K562 (cell line): ENCODE results near the gene ZNF487. TPM values are rescaled to one million over a fixed set of nuclear protein-coding genes. Genes with fewer than 3 reads are reported as not detected.

ENCODE experiments used
- ATAC-seq: fragments of 200-7000 bp; cut with Tn5 transposase; 3 replicates; pipeline ENCODE4 v1.9.1; 2020; ENCODE audit warnings: moderate library complexity
- BruUV-seq: library from RNA; stranded (reverse); fragments of 400-500 nt; replicated peaks from 2 replicates; lab custom pipeline; 2021; lab: Mats Ljungman, UMichigan
- CTCF ChIA-PET: fragments of 300-600 bp; formaldehyde crosslinking; extraction: SDS; loops from one replicate; lab custom pipeline; 2021; ENCODE audit warnings: low intra/inter-chr PET ratio; lab: Yijun Ruan, JAX
- POLR2A ChIA-PET: fragments of 300-600, 350-650 bp; sonication (Branson Sonifier 250); formaldehyde crosslinking; extraction: SDS; loops from one replicate; lab custom pipeline; 2021; ENCODE audit warnings: antibody characterized with exemption, inconsistent platforms; lab: Yijun Ruan, JAX
- DNase-seq, 4 experiments: peaks; one replicate each; pipeline versions ENCODE4 v3.0.0 to v3.0.0-alpha.2; 2011 to 2018; ENCODE audit warnings: low spot score in 3 of 4, mixed read lengths in 3 of 4; ENCODE audit errors: extremely low read depth in 1 of 4
- FAIRE-seq: peaks from 2 replicates; lab custom pipeline; 2011; peaks lifted over from hg19 to GRCh38; lab: Jason Lieb, UNC
- H2AFZ ChIP-seq: 2 replicates; pipeline ENCODE4 v1.6.0; 2011; ENCODE audit warnings: low read depth, low read length, control low read depth, inconsistent platforms
- H3K27ac ChIP-seq: fragments of 200-600 bp; 3 replicates; pipeline ENCODE4 v1.8.0; 2011; ENCODE audit warnings: low read depth, mild to moderate bottlenecking, control low read depth, inconsistent platforms, low read length, moderate library complexity, mixed read lengths; ENCODE audit errors: extremely low read depth
- H3K27me3 ChIP-seq, 2 experiments: fragments of 300-600 bp in 1 of 2; 2 replicates in 1 of 2; 3 replicates in 1 of 2; pipeline versions ENCODE4 v1.6.0 to v1.8.0; 2011; ENCODE audit warnings: inconsistent platforms in 2 of 2, low read length in 2 of 2, mild to moderate bottlenecking in 1 of 2, mixed read lengths in 1 of 2, moderate library complexity in 1 of 2; ENCODE audit not compliant: control insufficient read depth in 2 of 2, insufficient read depth in 2 of 2
- H3K36me3 ChIP-seq: fragments of 300-600 bp; 3 replicates; pipeline ENCODE4 v1.8.0; 2011; ENCODE audit warnings: mild to moderate bottlenecking, low read length, inconsistent platforms; ENCODE audit not compliant: control insufficient read depth, insufficient read depth
- H3K4me1 ChIP-seq, 2 experiments: fragments of 200-600 bp in 1 of 2; replicated peaks in 1 of 2; 2 replicates in 1 of 2; 3 replicates in 1 of 2; pipeline versions ENCODE4 v1.5.1 to v1.8.0; 2011; ENCODE audit warnings: inconsistent platforms in 2 of 2, low read length in 2 of 2, mild to moderate bottlenecking in 1 of 2, mixed read lengths in 1 of 2, moderate library complexity in 1 of 2; ENCODE audit not compliant: control insufficient read depth in 2 of 2, insufficient read depth in 2 of 2
- H3K4me2 ChIP-seq: 2 replicates; pipeline ENCODE4 v1.6.1; 2011; ENCODE audit warnings: low read length, control low read depth, inconsistent platforms, mixed read lengths; ENCODE audit not compliant: insufficient read depth
- H3K4me3 ChIP-seq: fragments of 200-600 bp; sonication (generic), shearing (Covaris generic); 2 replicates; pipeline ENCODE4 v1.5.1; 2016; ENCODE audit warnings: control low read depth, inconsistent platforms
- H3K79me2 ChIP-seq: fragments of 200-600 bp; 3 replicates; pipeline ENCODE4 v1.8.0; 2011; ENCODE audit warnings: low read length, inconsistent platforms; ENCODE audit not compliant: control insufficient read depth, insufficient read depth
- H3K9ac ChIP-seq, 2 experiments: 2 replicates each; pipeline versions ENCODE4 v1.6.0 to v1.6.1; 2011; ENCODE audit warnings: low read depth in 2 of 2, low read length in 2 of 2, control low read depth in 1 of 2, inconsistent platforms in 1 of 2, mild to moderate bottlenecking in 1 of 2, mixed read lengths in 1 of 2; ENCODE audit not compliant: insufficient read depth in 1 of 2
- H3K9me1 ChIP-seq: one replicate; pipeline ENCODE4 v1.6.0; 2011; ENCODE audit warnings: inconsistent platforms, mild to moderate bottlenecking, low read length, moderate library complexity; ENCODE audit not compliant: control insufficient read depth, insufficient read depth
- H3K9me3 ChIP-seq: replicated peaks from 2 replicates; pipeline ENCODE4 v1.5.1; 2011; ENCODE audit warnings: low read depth, low read length, inconsistent platforms; ENCODE audit not compliant: control insufficient read depth, insufficient read depth
- H4K20me1 ChIP-seq: replicated peaks from 2 replicates; pipeline ENCODE4 v1.6.1; 2011; ENCODE audit warnings: low read length, inconsistent platforms, mixed read lengths; ENCODE audit not compliant: control insufficient read depth, insufficient read depth
- EP400 ChIP-seq: fragments of 450-650 bp; IDR thresholded peaks from 2 replicates; pipeline ENCODE4 v1.6.1; 2017; ENCODE audit warnings: antibody characterized with exemption, mild to moderate bottlenecking, moderate library complexity
- KLF13 ChIP-seq: fragments of 450-650 bp; IDR thresholded peaks from 2 replicates; pipeline ENCODE4 v1.6.1; 2016; ENCODE audit warnings: missing genetic modification characterization, low read depth, mild to moderate bottlenecking, missing compliant biosample characterization, moderate library complexity, borderline replicate concordance
- MAFK ChIP-seq: IDR thresholded peaks from 2 replicates; pipeline ENCODE4 v1.6.1; 2011; ENCODE audit warnings: low read length, improper control_type of control experiment
- PHB ChIP-seq: fragments of 250-450 bp; sonication (Bioruptor Pico); IDR thresholded peaks from 2 replicates; pipeline ENCODE4 v1.5.0; 2021
- RBM14 ChIP-seq: fragments of 200-400 bp; formaldehyde crosslinking; IDR thresholded peaks from 2 replicates; pipeline ENCODE4 v1.6.1; 2018; ENCODE audit warnings: low read depth, mild to moderate bottlenecking, low read length, moderate library complexity, borderline replicate concordance; ENCODE audit not compliant: insufficient read depth
- RBM17 ChIP-seq: fragments of 200-400 bp; formaldehyde crosslinking; IDR thresholded peaks from 2 replicates; pipeline ENCODE4 v1.6.1; 2017; ENCODE audit warnings: low read depth, mild to moderate bottlenecking, low read length, borderline replicate concordance
- ZNF134 ChIP-seq: fragments of 250-450 bp; sonication (Bioruptor Pico); conservative IDR thresholded peaks from 2 replicates; pipeline ENCODE4 v1.4.0; 2020
- in situ Hi-C: fragments of 300-500 bp; cut with MboI; formaldehyde crosslinking; loops from 4 replicates; pipeline ENCODE4 v1.15.0; 2018; ENCODE audit warnings: inconsistent platforms, mixed read lengths
- intact Hi-C: fragments of 100-400 bp; cut with micrococcal nuclease; formaldehyde crosslinking; loops from 2 replicates; pipeline ENCODE4 v1.14.2; 2022
- polyA plus RNA-seq, 8 experiments: library from polyadenylated mRNA; depleted of rRNA in 4 of 8; stranded (reverse) in 5 of 8; unstranded in 3 of 8; fragments of >200 nt; fragmentation: Nextera tagmentation in 2 of 8; fragmentation: Illumina TruSeq in 1 of 8; extraction: Ambion mirVana in 2 of 8; extraction: Trizol in 1 of 8; gene quantifications; 2 replicates each; pipeline versions ENCODE4 v1.2.1 to v1.2.3, GENCODE V29; 2011 to 2014; ENCODE audit warnings: inconsistent platforms in 1 of 8, missing spikeins in 1 of 8
- total RNA-seq, 7 experiments: library from RNA; depleted of rRNA in 6 of 7; stranded (reverse); fragments of >200 nt in 6 of 7; fragmentation: Illumina TruSeq in 2 of 7; extraction: Trizol in 2 of 7; gene quantifications; 2 replicates each; pipeline versions ENCODE4 v1.2.1 to v1.2.3, GENCODE V29; 2011 to 2021; ENCODE audit warnings: low replicate concordance in 1 of 7
- TF ChIP-seq, protein P1 (sequence below): fragments of 450-650 bp; formaldehyde crosslinking; IDR thresholded peaks from 2 replicates; pipeline ENCODE4 v1.4.0; 2020; ENCODE audit warnings: mild to moderate bottlenecking, moderate library complexity
- TF ChIP-seq, protein P2 (sequence below), 2 experiments: fragments of 150-350 bp in 1 of 2; IDR thresholded peaks; 2 replicates each; pipeline ENCODE4 v1.6.1; 2012 to 2016; ENCODE audit warnings: low read depth in 2 of 2, low read length in 2 of 2, mild to moderate bottlenecking in 1 of 2, moderate library complexity in 1 of 2

Gene ZNF487
- total and polyA plus RNA-seq, 9 of the 15 experiments (the other 6 are each of a cell fraction or from before 2014, with no cell fraction given), result 1.9 to 6.5 (median 4.2) TPM

DNA sequence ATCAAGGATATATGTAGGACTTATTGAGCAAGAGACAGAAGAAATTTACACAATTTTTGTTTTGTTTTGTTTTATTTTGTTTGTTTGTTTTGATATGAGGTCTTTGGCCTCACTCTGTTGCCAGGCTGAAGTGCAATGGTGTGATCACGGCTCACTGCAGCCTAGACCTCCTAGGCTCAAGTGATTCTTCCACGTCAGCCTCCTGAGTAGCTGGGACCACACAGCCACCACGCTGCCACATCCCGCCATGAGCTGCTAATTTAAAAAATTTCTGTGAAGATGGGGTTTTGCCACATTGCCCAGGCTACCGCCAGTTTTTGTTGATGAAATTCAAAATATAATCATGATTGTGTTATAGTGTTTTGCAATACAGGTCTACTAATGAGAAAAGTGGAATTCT lies 54.9 kb downstream of the ZNF487 start (continued):
- TF ChIP-seq RBM17 (no peak), EP400 (no peak), ZNF134 (CRISPR knock-in tag) (no peak), RBM14 (no peak)
- TF ChIP-seq, protein P1, sequence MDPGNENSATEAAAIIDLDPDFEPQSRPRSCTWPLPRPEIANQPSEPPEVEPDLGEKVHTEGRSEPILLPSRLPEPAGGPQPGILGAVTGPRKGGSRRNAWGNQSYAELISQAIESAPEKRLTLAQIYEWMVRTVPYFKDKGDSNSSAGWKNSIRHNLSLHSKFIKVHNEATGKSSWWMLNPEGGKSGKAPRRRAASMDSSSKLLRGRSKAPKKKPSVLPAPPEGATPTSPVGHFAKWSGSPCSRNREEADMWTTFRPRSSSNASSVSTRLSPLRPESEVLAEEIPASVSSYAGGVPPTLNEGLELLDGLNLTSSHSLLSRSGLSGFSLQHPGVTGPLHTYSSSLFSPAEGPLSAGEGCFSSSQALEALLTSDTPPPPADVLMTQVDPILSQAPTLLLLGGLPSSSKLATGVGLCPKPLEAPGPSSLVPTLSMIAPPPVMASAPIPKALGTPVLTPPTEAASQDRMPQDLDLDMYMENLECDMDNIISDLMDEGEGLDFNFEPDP, result no peak
- TF ChIP-seq, protein P2, sequence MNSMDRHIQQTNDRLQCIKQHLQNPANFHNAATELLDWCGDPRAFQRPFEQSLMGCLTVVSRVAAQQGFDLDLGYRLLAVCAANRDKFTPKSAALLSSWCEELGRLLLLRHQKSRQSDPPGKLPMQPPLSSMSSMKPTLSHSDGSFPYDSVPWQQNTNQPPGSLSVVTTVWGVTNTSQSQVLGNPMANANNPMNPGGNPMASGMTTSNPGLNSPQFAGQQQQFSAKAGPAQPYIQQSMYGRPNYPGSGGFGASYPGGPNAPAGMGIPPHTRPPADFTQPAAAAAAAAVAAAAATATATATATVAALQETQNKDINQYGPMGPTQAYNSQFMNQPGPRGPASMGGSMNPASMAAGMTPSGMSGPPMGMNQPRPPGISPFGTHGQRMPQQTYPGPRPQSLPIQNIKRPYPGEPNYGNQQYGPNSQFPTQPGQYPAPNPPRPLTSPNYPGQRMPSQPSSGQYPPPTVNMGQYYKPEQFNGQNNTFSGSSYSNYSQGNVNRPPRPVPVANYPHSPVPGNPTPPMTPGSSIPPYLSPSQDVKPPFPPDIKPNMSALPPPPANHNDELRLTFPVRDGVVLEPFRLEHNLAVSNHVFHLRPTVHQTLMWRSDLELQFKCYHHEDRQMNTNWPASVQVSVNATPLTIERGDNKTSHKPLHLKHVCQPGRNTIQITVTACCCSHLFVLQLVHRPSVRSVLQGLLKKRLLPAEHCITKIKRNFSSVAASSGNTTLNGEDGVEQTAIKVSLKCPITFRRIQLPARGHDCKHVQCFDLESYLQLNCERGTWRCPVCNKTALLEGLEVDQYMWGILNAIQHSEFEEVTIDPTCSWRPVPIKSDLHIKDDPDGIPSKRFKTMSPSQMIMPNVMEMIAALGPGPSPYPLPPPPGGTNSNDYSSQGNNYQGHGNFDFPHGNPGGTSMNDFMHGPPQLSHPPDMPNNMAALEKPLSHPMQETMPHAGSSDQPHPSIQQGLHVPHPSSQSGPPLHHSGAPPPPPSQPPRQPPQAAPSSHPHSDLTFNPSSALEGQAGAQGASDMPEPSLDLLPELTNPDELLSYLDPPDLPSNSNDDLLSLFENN (IDR thresholded peaks at IDR 0.05; ENCODE audit: low read depth in 2 of 2, low read length in 2 of 2), result no peak

DNA sequence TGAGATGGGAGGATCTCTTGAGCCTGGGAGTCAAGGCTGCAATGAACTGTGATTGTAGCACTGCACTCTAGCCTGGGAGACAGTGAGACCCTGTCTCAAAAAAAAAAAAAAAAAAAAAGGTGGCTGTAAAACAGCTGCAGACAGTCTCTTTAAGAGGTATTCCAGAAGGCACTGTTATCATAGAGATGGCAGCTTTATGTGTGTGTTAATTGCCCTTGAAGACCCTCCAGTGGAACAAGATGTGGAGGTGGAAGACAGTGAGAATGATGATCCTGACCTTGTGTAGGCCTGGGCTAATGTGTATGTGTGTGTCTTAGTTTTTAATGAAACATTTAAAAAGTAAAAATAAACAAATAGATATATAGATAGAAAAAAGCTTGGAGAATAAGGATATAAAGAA lies 66.0 kb downstream of the ZNF487 start:
- Histone ChIP-seq H3K27me3 (peaks cover 0 to 13% of the 10 kb centered on the region in 2 experiments; a peak in 3 of 5 replicates), H2AFZ (no peak overlapping the region), H3K9ac (no peak overlapping the region), H3K4me3 (no peak overlapping the region), H3K27ac (no peak overlapping the region), H3K9me1 (no peaks in the 10 kb centered on the region), H3K4me1 (no peaks in the 10 kb centered on the region), H3K79me2 (no peaks in the 10 kb centered on the region), H3K9me3 (no peaks in the 10 kb centered on the region), H3K4me2 (no peak overlapping the region), H3K36me3 (no peaks in the 10 kb centered on the region), H4K20me1 (no peaks in the 10 kb centered on the region)
- no peak for DNase-seq
- BruUV-seq, result no TSS peak
- CTCF ChIA-PET, result no interaction called here
- ATAC-seq, result no peak
- POLR2A ChIA-PET, result no interaction called here
- in situ Hi-C loops (no loop called here), intact Hi-C loops (no loop called here)
- no peak for FAIRE-seq
- TF ChIP-seq PHB (no peak), MAFK (no peak), KLF13 (tag) (no peak)
